Measurements from ENCODE around the gene CCDC117. TPM values are rescaled to one million over a fixed set of nuclear protein-coding genes. Genes with fewer than 3 reads are reported as not detected.
"Not testable (repeated sequence)": the region's sequence is repeated elsewhere in the genome, so short reads cannot be mapped to it uniquely, and the experiment has no call there.

The CCDC117 gene
- total and polyA plus RNA-seq, 2 donors from 2014 or later = 8.7 to 16.8 TPM

DNA sequence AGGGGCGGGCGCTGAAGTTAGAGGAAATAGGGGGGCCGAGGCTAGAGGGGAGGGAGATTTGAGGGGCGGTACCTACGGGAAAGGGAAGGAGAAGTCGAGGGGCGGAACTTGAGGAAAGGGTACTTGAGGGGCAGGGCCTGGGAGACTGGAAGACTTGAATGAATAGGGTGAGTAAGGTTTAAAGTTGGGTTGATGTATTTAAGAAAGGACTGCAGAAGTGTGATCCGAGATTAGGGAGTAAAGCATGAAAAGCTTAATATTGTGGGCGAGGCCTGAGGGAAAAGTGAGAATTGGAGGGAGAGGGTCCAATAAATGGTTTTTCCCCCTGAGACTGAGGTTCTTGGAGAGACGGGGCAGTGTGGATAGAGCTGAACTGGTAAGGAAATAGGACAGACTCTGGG lies 29.9 kb upstream of the CCDC117 start:
- FAIRE-seq = no peak
- H3K27ac ChIP-seq (ENCODE audit: low read depth in 2 of 2, low read length in 2 of 2) = peak overlapping the region; percentile 98 to 99
- H3K4me1 ChIP-seq (ENCODE audit: control insufficient read depth in 2 of 3, insufficient read depth in 2 of 3, low read depth in 1 of 3, low read length in 3 of 3) = peaks cover 3 to 7% (median 5%) of the 10 kb centered on the region in 3 donors
- no peak for DNase-seq
- H3K4me3 ChIP-seq (ENCODE audit: low read length in 3 of 3) = peak overlapping the region; percentile 92 to 99 (median 95)
- TF ChIP-seq, protein P1, sequence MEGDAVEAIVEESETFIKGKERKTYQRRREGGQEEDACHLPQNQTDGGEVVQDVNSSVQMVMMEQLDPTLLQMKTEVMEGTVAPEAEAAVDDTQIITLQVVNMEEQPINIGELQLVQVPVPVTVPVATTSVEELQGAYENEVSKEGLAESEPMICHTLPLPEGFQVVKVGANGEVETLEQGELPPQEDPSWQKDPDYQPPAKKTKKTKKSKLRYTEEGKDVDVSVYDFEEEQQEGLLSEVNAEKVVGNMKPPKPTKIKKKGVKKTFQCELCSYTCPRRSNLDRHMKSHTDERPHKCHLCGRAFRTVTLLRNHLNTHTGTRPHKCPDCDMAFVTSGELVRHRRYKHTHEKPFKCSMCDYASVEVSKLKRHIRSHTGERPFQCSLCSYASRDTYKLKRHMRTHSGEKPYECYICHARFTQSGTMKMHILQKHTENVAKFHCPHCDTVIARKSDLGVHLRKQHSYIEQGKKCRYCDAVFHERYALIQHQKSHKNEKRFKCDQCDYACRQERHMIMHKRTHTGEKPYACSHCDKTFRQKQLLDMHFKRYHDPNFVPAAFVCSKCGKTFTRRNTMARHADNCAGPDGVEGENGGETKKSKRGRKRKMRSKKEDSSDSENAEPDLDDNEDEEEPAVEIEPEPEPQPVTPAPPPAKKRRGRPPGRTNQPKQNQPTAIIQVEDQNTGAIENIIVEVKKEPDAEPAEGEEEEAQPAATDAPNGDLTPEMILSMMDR (IDR thresholded peaks at IDR 0.05; ENCODE audit: borderline replicate concordance, extremely low read depth, insufficient read depth) = no peak
- peak overlapping the region; percentile 58 to 98 (median 82) for H3K9ac ChIP-seq (ENCODE audit: low read length in 3 of 3)
- peaks cover 7 to 25% (median 8%) of the 10 kb centered on the region in 3 donors for H3K36me3 ChIP-seq (ENCODE audit: control insufficient read depth in 2 of 3, insufficient read depth in 3 of 3, low read length in 3 of 3)
- no peaks in the 10 kb centered on the region for H3K27me3 ChIP-seq (ENCODE audit: control insufficient read depth, insufficient read depth, low read length)
- intact Hi-C loops (cut with DNase I) = no loop called here
- no peaks in the 10 kb centered on the region for H3K9me3 ChIP-seq (ENCODE audit: control insufficient read depth in 2 of 3, insufficient read depth in 1 of 3, low read length in 3 of 3)

DNA sequence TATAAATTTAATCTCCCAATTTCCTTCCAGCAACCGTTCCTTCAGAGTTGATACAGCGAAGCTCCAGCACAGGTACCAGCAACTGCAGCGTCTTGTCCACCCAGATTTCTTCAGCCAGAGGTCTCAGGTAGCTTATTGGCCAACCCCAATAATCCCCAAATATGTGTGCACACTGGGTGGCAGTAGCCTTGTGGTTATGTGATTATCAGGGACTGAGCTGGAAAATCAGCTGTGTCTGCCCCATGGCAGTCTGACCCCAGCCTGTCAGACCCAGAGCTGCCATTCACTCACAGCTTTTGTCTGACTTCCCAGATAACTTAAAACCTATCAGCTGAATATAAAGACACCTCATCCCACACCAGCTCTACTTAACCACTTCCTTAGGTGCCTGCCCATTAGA lies 28.6 kb upstream of the CCDC117 start:
- H3K9ac ChIP-seq (ENCODE audit: low read length in 3 of 3) = no peak overlapping the region
- FAIRE-seq (no peak), DNase-seq (no peak)
- peaks cover 8 to 28% (median 9%) of the 10 kb centered on the region in 3 donors for H3K36me3 ChIP-seq (ENCODE audit: control insufficient read depth in 2 of 3, insufficient read depth in 3 of 3, low read length in 3 of 3)
- H3K4me1 ChIP-seq (ENCODE audit: control insufficient read depth in 2 of 3, insufficient read depth in 2 of 3, low read depth in 1 of 3, low read length in 3 of 3) = peaks cover 3 to 7% (median 5%) of the 10 kb centered on the region in 3 donors
- H3K9me3 ChIP-seq (ENCODE audit: control insufficient read depth in 2 of 3, insufficient read depth in 1 of 3, low read length in 3 of 3) = no peaks in the 10 kb centered on the region
- TF ChIP-seq, protein P1 (IDR thresholded peaks at IDR 0.05; ENCODE audit: borderline replicate concordance, extremely low read depth, insufficient read depth) = no peak
- H3K27ac ChIP-seq (ENCODE audit: low read depth in 2 of 2, low read length in 2 of 2) = no peak overlapping the region
- no peak overlapping the region for H3K4me3 ChIP-seq (ENCODE audit: low read length in 3 of 3)
- intact Hi-C loops (cut with DNase I) = no loop called here
- no peaks in the 10 kb centered on the region for H3K27me3 ChIP-seq (ENCODE audit: control insufficient read depth, insufficient read depth, low read length)

DNA sequence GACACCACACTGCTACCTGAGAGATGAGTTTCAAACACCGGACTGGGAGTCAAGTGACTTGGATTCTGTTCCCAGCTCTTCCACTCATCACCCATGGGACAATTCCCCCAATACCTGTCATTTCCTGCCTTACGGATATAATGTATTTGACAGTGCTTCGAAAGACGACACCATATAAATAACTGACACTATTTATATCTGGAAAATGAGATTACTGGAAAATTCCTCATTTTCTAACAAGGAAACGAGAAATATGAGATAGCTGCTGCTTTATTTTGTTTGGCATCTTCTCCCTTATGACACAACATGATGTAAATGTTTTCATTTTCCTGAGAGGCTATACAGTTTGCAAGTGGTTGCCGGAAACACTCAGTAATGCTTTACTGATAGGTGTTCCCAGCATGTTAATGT lies 22.0 kb upstream of the CCDC117 start:
- intact Hi-C loops (cut with DNase I) = no loop called here
- TF ChIP-seq, protein P1 (IDR thresholded peaks at IDR 0.05; ENCODE audit: borderline replicate concordance, extremely low read depth, insufficient read depth) = no peak
- FAIRE-seq (no peak), DNase-seq (peak in 1 of 5 donors; percentile 60)
- Histone ChIP-seq H3K9ac (ENCODE audit: low read length in 3 of 3) (no peak overlapping the region), H3K9me3 (ENCODE audit: control insufficient read depth in 2 of 3, insufficient read depth in 1 of 3, low read length in 3 of 3) (no peaks in the 10 kb centered on the region), H3K4me1 (ENCODE audit: control insufficient read depth in 2 of 3, insufficient read depth in 2 of 3, low read depth in 1 of 3, low read length in 3 of 3) (no peaks in the 10 kb centered on the region), H3K36me3 (ENCODE audit: control insufficient read depth in 2 of 3, insufficient read depth in 3 of 3, low read length in 3 of 3) (peaks cover 2 to 16% (median 5%) of the 10 kb centered on the region in 3 donors), H3K27me3 (ENCODE audit: control insufficient read depth, insufficient read depth, low read length) (no peaks in the 10 kb centered on the region), H3K27ac (ENCODE audit: low read depth in 2 of 2, low read length in 2 of 2) (no peak overlapping the region), H3K4me3 (ENCODE audit: low read length in 3 of 3) (no peak overlapping the region)

DNA sequence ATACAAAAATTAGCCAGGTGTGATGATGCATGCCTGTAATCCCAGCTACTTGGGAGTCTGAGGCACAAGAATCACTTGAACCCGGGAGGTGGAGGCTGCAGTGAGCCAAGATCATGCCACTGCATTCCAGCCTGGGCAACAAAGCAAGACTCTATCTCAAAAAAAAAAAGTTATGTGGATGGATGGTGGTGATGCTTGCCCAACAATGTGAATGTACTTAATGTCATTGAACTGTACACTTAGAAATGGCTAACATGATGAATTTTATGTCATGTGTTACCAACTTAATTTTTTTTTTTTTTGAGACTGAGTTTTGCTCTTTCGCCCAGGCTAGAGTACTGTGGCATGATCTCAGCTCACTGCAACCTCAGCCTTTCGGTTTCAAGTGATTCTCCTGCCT lies 18.0 kb upstream of the CCDC117 start:
- intact Hi-C loops (cut with DNase I); H3K9ac ChIP-seq (ENCODE audit: low read length in 3 of 3); H3K27ac ChIP-seq (ENCODE audit: low read depth in 2 of 2, low read length in 2 of 2); DNase-seq; H3K4me1 ChIP-seq (ENCODE audit: control insufficient read depth in 2 of 3, insufficient read depth in 2 of 3, low read depth in 1 of 3, low read length in 3 of 3); H3K9me3 ChIP-seq (ENCODE audit: control insufficient read depth in 2 of 3, insufficient read depth in 1 of 3, low read length in 3 of 3); H3K27me3 ChIP-seq (ENCODE audit: control insufficient read depth, insufficient read depth, low read length); FAIRE-seq; H3K4me3 ChIP-seq (ENCODE audit: low read length in 3 of 3); H3K36me3 ChIP-seq (ENCODE audit: control insufficient read depth in 2 of 3, insufficient read depth in 3 of 3, low read length in 3 of 3): not testable (repeated sequence)
